Midbrain (tissue), 1 donor: Measurements from ENCODE around the gene ADSS2.
"Not testable (repeated sequence)": the region's sequence is repeated elsewhere in the genome, so short reads cannot be mapped to it uniquely, and the experiment has no call there.

Experiments
- DNase-seq: peaks from one replicate; lab custom pipeline; 2025; lab: John Stamatoyannopoulos, UW

Gene ADSS2

GRCh38 chr1:244395965-244396364, 55.7 kb downstream of the ADSS2 start:
- DNase-seq: no peak

GRCh38 chr1:244394826-244395765, 56.6 kb downstream of the ADSS2 start:
- no peak for DNase-seq

GRCh38 chr1:244394346-244394745, 57.4 kb downstream of the ADSS2 start:
- no peak for DNase-seq

- no peak for DNase-seq
Observed at GRCh38 chr1:244393604-244394176, 58.0 kb downstream of the ADSS2 start.

GRCh38 chr1:244391761-244392160, 59.9 kb downstream of the ADSS2 start:
- no peak for DNase-seq

- DNase-seq: peak; percentile 5
Observed at GRCh38 chr1:244388961-244389360, 62.7 kb downstream of the ADSS2 start.

GRCh38 chr1:244387415-244387814, 64.3 kb downstream of the ADSS2 start:
- no peak for DNase-seq

GRCh38 chr1:244386595-244386994, 65.1 kb downstream of the ADSS2 start:
- DNase-seq: no peak

- DNase-seq: no peak
Observed at GRCh38 chr1:244384066-244384465, 67.6 kb downstream of the ADSS2 start.

GRCh38 chr1:244383278-244383884, 68.3 kb downstream of the ADSS2 start:
- DNase-seq: no peak

- DNase-seq: no peak
Observed at GRCh38 chr1:244381878-244382565, 69.7 kb downstream of the ADSS2 start.

GRCh38 chr1:244376126-244376525, 75.6 kb downstream of the ADSS2 start:
- DNase-seq: no peak

- no peak for DNase-seq
Observed at GRCh38 chr1:244375051-244375450, 76.7 kb downstream of the ADSS2 start.

GRCh38 chr1:244374484-244374883, 77.2 kb downstream of the ADSS2 start:
- not testable (repeated sequence) for DNase-seq

GRCh38 chr1:244371242-244372141, 80.2 kb downstream of the ADSS2 start:
- no peak for DNase-seq

- no peak for DNase-seq
Observed at GRCh38 chr1:244370060-244370637, 81.6 kb downstream of the ADSS2 start.

GRCh38 chr1:244369256-244370057, 82.3 kb downstream of the ADSS2 start:
- DNase-seq: no peak

GRCh38 chr1:244368279-244368678, 83.4 kb downstream of the ADSS2 start:
- DNase-seq: no peak

- DNase-seq: no peak
Observed at GRCh38 chr1:244367399-244368114, 84.2 kb downstream of the ADSS2 start.
